ENCODE results near the gene EFCAB6. TPM values are rescaled to one million over a fixed set of nuclear protein-coding genes. Genes with fewer than 3 reads are reported as not detected.
A peak's percentile ranks its signal among the peaks of the same experiment; 100 is the strongest.

The EFCAB6 gene
- total RNA-seq, 1 donor from 2014 or later, result 1.1 TPM

DNA sequence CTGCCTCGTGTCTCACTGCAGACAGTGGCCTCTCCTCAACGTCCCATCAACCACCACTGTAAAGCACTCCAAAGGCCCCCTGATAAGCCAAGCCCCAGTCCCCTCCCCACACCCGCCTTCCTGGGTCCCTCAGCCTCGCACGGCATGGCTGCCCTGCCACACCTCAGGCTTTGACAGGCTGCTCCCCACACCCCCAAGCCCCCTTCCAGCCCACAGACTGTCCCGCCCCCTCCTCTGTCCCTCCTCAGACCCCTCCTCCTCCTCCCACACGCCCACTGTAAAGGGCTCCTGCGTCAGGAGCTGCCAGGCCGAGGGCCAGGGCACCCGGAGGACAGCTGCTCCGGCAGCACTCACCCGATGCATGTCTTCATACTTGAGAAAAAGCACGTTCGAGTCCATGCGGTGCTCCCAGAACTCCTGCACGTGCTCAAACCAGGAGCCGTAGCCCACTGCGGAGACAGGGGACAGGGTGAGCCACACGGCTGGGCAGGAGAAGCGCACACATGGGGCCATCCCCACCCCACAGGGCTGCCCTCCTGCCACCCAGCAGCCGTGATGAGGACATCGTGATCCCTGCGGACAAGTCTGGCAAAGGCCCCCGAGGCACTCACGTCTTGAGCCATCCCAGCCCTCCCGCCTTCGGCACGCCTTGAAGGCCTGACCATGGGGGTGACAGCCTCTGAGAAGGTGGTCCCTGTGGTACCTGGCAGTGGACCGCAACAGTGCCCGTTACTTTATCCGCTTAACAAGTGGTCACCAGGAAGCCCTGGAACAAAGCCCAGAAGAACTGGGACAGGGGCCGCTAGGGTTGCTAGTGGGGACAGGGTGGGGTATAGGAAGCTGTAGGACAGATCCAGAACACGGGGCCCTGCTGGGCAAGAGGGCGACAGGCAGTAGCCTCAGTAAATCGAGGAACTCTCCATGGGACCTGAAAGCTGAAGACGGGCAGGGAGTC is 21.5 kb upstream of the EFCAB6 start:
- Mint-ChIP-seq H3K4me3 (ENCODE audit: unreplicated experiment) (no peak overlapping the region), H3K27ac (ENCODE audit: unreplicated experiment) (no peak overlapping the region), H3K27me3 (ENCODE audit: low read depth) (peaks cover 5% of the 10 kb centered on the region), H3K4me1 (ENCODE audit: low read depth) (peaks cover 18% of the 10 kb centered on the region), H3K9me3 (ENCODE audit: low read depth) (no peaks in the 10 kb centered on the region), H3K36me3 (ENCODE audit: low read depth) (peaks cover 3% of the 10 kb centered on the region)
- DNase-seq (ENCODE audit: low spot score), result peak; percentile 89
- no peak for TF ChIP-seq CTCF (IDR thresholded peaks at IDR 0.05)

DNA sequence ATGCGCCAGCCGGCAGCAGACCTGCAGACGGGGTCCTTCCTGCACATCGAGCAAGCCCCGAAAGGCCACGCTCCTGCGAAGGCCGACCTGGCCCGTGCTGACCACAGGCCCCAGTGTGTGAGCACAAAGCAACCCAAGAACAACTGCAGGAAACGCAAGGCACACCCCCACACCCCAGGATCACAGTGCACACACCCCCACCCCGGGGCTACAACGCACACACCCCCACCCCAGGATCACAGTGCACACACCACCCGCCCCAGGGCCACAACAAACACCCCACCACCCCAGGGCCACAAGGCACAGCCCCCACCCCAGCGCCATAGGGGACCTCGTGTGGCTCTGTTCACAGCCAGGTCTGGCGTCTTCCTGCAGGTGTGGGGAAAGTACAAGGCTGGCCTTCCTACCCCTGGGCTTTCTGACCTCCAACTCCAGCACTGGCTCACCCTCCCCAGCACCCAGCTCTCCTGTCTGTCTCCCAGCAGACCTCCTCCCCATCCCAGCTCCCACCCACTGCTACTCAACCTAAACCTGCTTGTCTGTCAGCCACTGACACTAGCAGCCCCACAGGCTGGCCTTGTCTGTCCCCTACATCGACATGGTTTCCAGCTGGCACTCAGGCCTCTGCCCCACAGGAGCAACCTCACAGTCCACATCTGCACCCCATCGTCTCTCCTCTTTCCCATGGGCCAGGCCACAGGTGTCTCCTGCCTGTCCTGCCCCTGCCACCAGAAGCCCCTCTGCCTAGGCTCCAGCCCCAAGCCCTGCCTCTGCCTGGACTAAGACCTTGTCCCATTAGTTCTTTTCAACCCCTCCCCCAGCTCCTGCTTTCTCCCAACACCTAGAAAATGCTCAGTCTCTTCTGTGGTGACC is 20.5 kb upstream of the EFCAB6 start:
- H3K27ac Mint-ChIP-seq (ENCODE audit: unreplicated experiment), result no peak overlapping the region
- no peak overlapping the region for H3K4me3 Mint-ChIP-seq (ENCODE audit: unreplicated experiment)
- no peaks in the 10 kb centered on the region for H3K9me3 Mint-ChIP-seq (ENCODE audit: low read depth)
- DNase-seq (ENCODE audit: low spot score), result peak; percentile 87
- H3K36me3 Mint-ChIP-seq (ENCODE audit: low read depth), result peaks cover 2% of the 10 kb centered on the region
- TF ChIP-seq CTCF (IDR thresholded peaks at IDR 0.05), result no peak
- H3K27me3 Mint-ChIP-seq (ENCODE audit: low read depth), result peaks cover 5% of the 10 kb centered on the region
- H3K4me1 Mint-ChIP-seq (ENCODE audit: low read depth), result peaks cover 26% of the 10 kb centered on the region

GRCh38 chr22:43831561-43832392 is 19.7 kb upstream of the EFCAB6 start:
- no peak for TF ChIP-seq CTCF (IDR thresholded peaks at IDR 0.05)
- Mint-ChIP-seq H3K36me3 (ENCODE audit: low read depth) (peaks cover 2% of the 10 kb centered on the region), H3K4me3 (ENCODE audit: unreplicated experiment) (no peak overlapping the region), H3K27ac (ENCODE audit: unreplicated experiment) (no peak overlapping the region), H3K4me1 (ENCODE audit: low read depth) (peaks cover 35% of the 10 kb centered on the region), H3K27me3 (ENCODE audit: low read depth) (peaks cover 5% of the 10 kb centered on the region), H3K9me3 (ENCODE audit: low read depth) (no peaks in the 10 kb centered on the region)
- DNase-seq (ENCODE audit: low spot score), result peak; percentile 84

DNA sequence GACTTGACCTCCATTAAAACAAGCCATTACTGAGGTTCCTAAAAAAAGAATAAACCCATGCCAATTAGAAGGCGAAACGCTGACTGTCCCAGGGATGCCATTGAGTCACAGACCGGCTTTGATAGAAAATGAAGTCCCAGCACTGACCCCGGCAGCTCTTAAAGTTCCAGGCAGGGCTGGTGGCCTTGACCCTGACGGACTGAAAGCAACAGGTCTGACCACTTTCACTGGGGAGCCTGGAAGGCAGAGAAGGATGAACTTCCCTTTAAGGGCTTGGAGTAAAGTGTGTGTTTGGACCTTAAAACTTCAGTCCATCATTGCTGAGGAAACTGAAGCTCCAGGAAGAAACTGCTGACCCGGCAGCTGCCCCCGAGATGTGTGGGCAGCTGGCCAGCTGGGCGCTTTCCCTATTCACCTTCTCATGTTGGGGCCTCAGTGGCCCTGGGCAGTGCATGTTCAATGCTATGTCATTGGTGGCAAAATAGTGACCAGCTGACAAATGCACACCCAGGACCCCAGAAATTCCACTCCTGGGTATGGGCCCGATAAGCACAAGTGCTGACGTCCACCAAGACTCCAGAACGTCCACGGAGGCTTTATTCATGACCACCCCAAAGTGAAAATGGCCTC is 18.9 kb upstream of the EFCAB6 start:
- Mint-ChIP-seq H3K9me3 (ENCODE audit: low read depth) (no peaks in the 10 kb centered on the region), H3K27me3 (ENCODE audit: low read depth) (peaks cover 5% of the 10 kb centered on the region), H3K4me3 (ENCODE audit: unreplicated experiment) (no peak overlapping the region), H3K36me3 (ENCODE audit: low read depth) (peaks cover 2% of the 10 kb centered on the region), H3K4me1 (ENCODE audit: low read depth) (peaks cover 42% of the 10 kb centered on the region), H3K27ac (ENCODE audit: unreplicated experiment) (no peak overlapping the region)
- no peak for TF ChIP-seq CTCF (IDR thresholded peaks at IDR 0.05)
- no peak for DNase-seq (ENCODE audit: low spot score)

All from chondrocyte (in vitro differentiated cells).